Kidney (tissue), 14 donors: ENCODE measurements around the gene HAPLN3. TPM values are rescaled to one million over a fixed set of nuclear protein-coding genes. Genes with fewer than 3 reads are reported as not detected.
A peak's percentile ranks its signal among the peaks of the same experiment; 100 is the strongest.

Experiments
- DNase-seq, 5 donors: peaks; one replicate each; pipeline ENCODE4 v3.0.0-alpha.2; 2013 to 2020
- FAIRE-seq: peaks from 2 replicates; lab custom pipeline; 2012; peaks lifted over from hg19 to GRCh38; lab: Jason Lieb, UNC
- H3K27ac ChIP-seq, 2 donors: one replicate each; pipeline ENCODE4 v1.7.0; 2013; ENCODE audit warnings: low read depth in 2 of 2, low read length in 2 of 2, inconsistent platforms in 1 of 2
- H3K27me3 ChIP-seq: one replicate; pipeline ENCODE4 v1.7.1; 2013; ENCODE audit warnings: low read length, inconsistent platforms; ENCODE audit not compliant: control insufficient read depth, insufficient read depth
- H3K36me3 ChIP-seq, 3 donors: one replicate each; pipeline versions ENCODE4 v1.7.0 to v1.7.1; 2013; ENCODE audit warnings: low read length in 3 of 3, control low read depth in 1 of 3, inconsistent platforms in 1 of 3; ENCODE audit not compliant: insufficient read depth in 3 of 3, control insufficient read depth in 2 of 3
- H3K4me1 ChIP-seq, 3 donors: one replicate each; pipeline versions ENCODE4 v1.7.0 to v1.7.1; 2013; ENCODE audit warnings: low read length in 3 of 3, inconsistent platforms in 1 of 3, low read depth in 1 of 3; ENCODE audit not compliant: control insufficient read depth in 2 of 3, insufficient read depth in 2 of 3
- H3K4me3 ChIP-seq, 3 donors: one replicate each; pipeline versions ENCODE4 v1.7.0 to v1.8.1; 2013; ENCODE audit warnings: low read length in 3 of 3, control low read depth in 1 of 3, inconsistent platforms in 1 of 3
- H3K9ac ChIP-seq, 3 donors: one replicate each; pipeline versions ENCODE4 v1.7.0 to v1.7.1; 2013; ENCODE audit warnings: low read length in 3 of 3, control low read depth in 1 of 3, inconsistent platforms in 1 of 3
- H3K9me3 ChIP-seq, 3 donors: one replicate each; pipeline versions ENCODE4 v1.7.0 to v1.7.1; 2013; ENCODE audit warnings: low read length in 3 of 3, control low read depth in 1 of 3, inconsistent platforms in 1 of 3; ENCODE audit not compliant: control insufficient read depth in 2 of 3, insufficient read depth in 1 of 3
- CTCF ChIP-seq: IDR thresholded peaks from 3 replicates; pipeline ENCODE4 v1.5.1; 2012; ENCODE audit warnings: mild to moderate bottlenecking, moderate library complexity, borderline replicate concordance; ENCODE audit not compliant: insufficient read depth; ENCODE audit errors: extremely low read depth
- intact Hi-C: fragments of 100-400 bp; cut with DNase I; formaldehyde crosslinking; loops from one replicate; pipeline ENCODE4 v1.11.1; 2022
- polyA plus RNA-seq: library from polyadenylated mRNA; stranded (reverse); fragments of 350-450 nt; fragmentation: Illumina TruSeq; extraction: RNeasy Lipid Tissue Mini Kit (QIAGEN cat#74804); gene quantifications from one replicate; pipeline ENCODE4 v1.2.3, GENCODE V29; 2014; ENCODE audit warnings: low read depth, low replicate concordance; ENCODE audit not compliant: insufficient read depth
- total RNA-seq: library from RNA; stranded (reverse); fragmentation: NEBNext Ultra II Directional; extraction: Animal tissue kit (Norgen Biotek cat#: 25700); gene quantifications from one replicate; pipeline ENCODE4 v1.2.1, GENCODE V29; 2021
- donor health status: control.
- donor health status: control.
- donor health status: control.
- donor health status: control.
- donor health status: control.
- donor health status: DM: yes; HTN: yes; CAD: no.
- donor health status: Normal renal cell carcinoma (clear cell type).

Gene HAPLN3
- total and polyA plus RNA-seq, 2 donors from 2014 or later = 2.2 to 11.2 TPM

- no peaks in the 10 kb centered on the region for H3K36me3 ChIP-seq
- FAIRE-seq (no peak), DNase-seq (no peak)
- no peak overlapping the region for H3K4me3 ChIP-seq
- no peaks in the 10 kb centered on the region for H3K27me3 ChIP-seq
- H3K4me1 ChIP-seq = peaks cover 0 to 2% (median 0%) of the 10 kb centered on the region in 3 donors
- intact Hi-C loops = loop anchor here (10.0 kb wide), 1 partner anchor 266 kb away; no protein-coding TSS in a partner anchor
- no peak overlapping the region for H3K27ac ChIP-seq
- TF ChIP-seq CTCF = no peak
- H3K9me3 ChIP-seq = no peaks in the 10 kb centered on the region
- no peak overlapping the region for H3K9ac ChIP-seq
Observed at GRCh38 chr15:88908697-88909621, 13.6 kb upstream of the HAPLN3 start.

GRCh38 chr15:88908123-88908522, 12.8 kb upstream of the HAPLN3 start:
- Histone ChIP-seq H3K4me3 (no peak overlapping the region), H3K4me1 (no peaks in the 10 kb centered on the region), H3K9ac (no peak overlapping the region), H3K27me3 (no peaks in the 10 kb centered on the region), H3K9me3 (no peaks in the 10 kb centered on the region), H3K27ac (no peak overlapping the region), H3K36me3 (no peaks in the 10 kb centered on the region)
- no peak for TF ChIP-seq CTCF
- FAIRE-seq = no peak
- intact Hi-C loops = loop anchor here (10.0 kb wide), 1 partner anchor 267 kb away; no protein-coding TSS in a partner anchor
- no peak for DNase-seq

- Histone ChIP-seq H3K4me1 (no peaks in the 10 kb centered on the region), H3K27me3 (no peaks in the 10 kb centered on the region), H3K9ac (no peak overlapping the region), H3K4me3 (no peak overlapping the region), H3K36me3 (peaks cover 0 to 2% (median 0%) of the 10 kb centered on the region in 3 donors), H3K27ac (no peak overlapping the region), H3K9me3 (no peaks in the 10 kb centered on the region)
- TF ChIP-seq CTCF = no peak
- no peak for FAIRE-seq
- DNase-seq = peak in 1 of 5 donors; percentile 68
- intact Hi-C loops = loop anchor here (10.0 kb wide), 1 partner anchor 268 kb away; no protein-coding TSS in a partner anchor
Observed at GRCh38 chr15:88907111-88907510, 11.8 kb upstream of the HAPLN3 start.
